Activated T-cell treated with anti-CD3 and anti-CD28 coated beads for 1 hour (primary cell): ENCODE measurements around the gene SESN3.

ENCODE experiments used
- DNase-seq: peaks from one replicate; pipeline ENCODE4 v3.0.0-alpha.2; 2020; ENCODE audit warnings: low read depth

The SESN3 gene

DNA sequence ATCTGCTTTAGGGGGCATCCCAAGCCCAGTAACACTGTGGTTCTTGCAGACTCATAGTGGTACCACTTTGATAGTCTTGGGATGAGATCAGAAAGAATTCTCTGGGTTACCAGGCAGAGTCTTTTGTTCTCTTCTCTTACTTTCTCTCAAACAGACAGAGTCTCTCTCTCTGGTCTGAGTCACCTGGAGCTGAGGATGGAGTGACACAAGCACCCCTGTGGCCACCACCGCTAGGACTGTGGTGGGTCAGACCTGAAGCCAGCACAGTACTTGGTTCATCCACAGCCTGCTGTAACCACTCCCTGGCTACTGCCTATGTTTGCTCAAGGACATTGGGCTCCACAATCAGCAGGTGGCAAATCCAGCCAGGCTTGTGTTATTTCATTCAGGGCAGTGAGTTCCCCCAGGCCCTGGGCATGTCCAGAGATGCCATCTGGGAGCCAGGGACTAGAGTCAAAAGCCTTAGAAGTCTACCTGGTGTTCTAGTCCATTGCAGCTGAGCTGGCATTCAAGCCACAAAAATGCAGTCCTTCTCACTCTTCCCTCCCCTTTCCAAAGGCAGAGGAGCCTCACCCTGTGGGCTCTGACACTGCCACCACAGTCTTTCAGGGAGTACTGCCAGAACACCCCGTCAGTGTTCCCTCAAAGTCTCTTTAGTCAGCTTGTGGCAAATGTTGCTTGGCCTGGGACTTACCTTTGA lies 111.5 kb downstream of the SESN3 start:
- DNase-seq, result no peak

DNA sequence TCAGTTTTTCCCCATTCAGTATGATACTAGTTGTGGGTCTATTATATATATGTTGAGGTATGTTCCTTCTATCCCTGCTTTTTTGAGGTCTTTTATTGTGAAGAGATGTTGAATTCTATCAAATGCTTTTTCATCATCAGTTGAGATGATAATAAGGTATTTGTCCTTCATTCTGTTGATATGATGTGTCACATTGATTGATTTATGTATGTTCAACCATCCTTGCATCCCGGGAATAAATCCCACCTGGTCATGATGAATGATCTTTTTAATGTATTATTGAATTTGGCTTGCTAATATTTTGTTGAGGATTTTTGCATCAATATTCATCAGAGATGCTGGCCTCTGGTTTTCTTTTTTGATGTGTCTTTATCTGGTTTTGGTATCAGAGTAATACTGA lies 115.4 kb downstream of the SESN3 start:
- no peak for DNase-seq
